ENCODE results near the gene GSTA1. TPM values are rescaled to one million over a fixed set of nuclear protein-coding genes. Genes with fewer than 3 reads are reported as not detected.
"Not testable (repeated sequence)": the region's sequence is repeated elsewhere in the genome, so short reads cannot be mapped to it uniquely, and the experiment has no call there.

The GSTA1 gene
- total RNA-seq, 4 donors from 2014 or later = 0.27 TPM; not detected in 3

- no peaks in the 10 kb centered on the region for H3K9me3 ChIP-seq
- TF ChIP-seq CTCF (IDR thresholded peaks at IDR 0.05 in 4 of 5, conservative IDR thresholded peaks at IDR 0.05 in 1 of 5) = no peak
- no peak for TF ChIP-seq POLR2A (IDR thresholded peaks at IDR 0.05)
- DNase-seq (no peak), ATAC-seq (no peak)
- H3K4me1 ChIP-seq = no peaks in the 10 kb centered on the region
- intact Hi-C loops (cut with DNase I; ENCODE audit: low total_unique reads) (loop anchor here (2.0 kb wide), 1 partner anchor 39 kb away; no protein-coding TSS in a partner anchor), in situ Hi-C loops (cut with MboI; ENCODE audit: low sequenced_read_pairs in 4 of 4) (loop anchor here in 2 of 4 donors (5.0 kb wide), 1 partner anchor 39 kb away; no protein-coding TSS in a partner anchor)
- H3K36me3 ChIP-seq = no peaks in the 10 kb centered on the region
- H3K27me3 ChIP-seq = no peaks in the 10 kb centered on the region
- H3K4me3 ChIP-seq = no peak overlapping the region
- no peak overlapping the region for H3K27ac ChIP-seq
These were observed 15.7 kb downstream of the GSTA1 start for GRCh38 chr6:52787917-52788316.

- in situ Hi-C loops (cut with MboI; ENCODE audit: low sequenced_read_pairs in 4 of 4) = loop anchor here in 2 of 4 donors (5.0 kb wide), 1 partner anchor 41 kb away; no protein-coding TSS in a partner anchor
- Histone ChIP-seq H3K4me1 (no peaks in the 10 kb centered on the region), H3K4me3 (no peak overlapping the region), H3K27me3 (no peaks in the 10 kb centered on the region), H3K36me3 (no peaks in the 10 kb centered on the region), H3K27ac (no peak overlapping the region), H3K9me3 (no peaks in the 10 kb centered on the region)
- no peak for TF ChIP-seq CTCF (IDR thresholded peaks at IDR 0.05 in 4 of 5, conservative IDR thresholded peaks at IDR 0.05 in 1 of 5)
- TF ChIP-seq POLR2A (IDR thresholded peaks at IDR 0.05) = no peak
- ATAC-seq (no peak), DNase-seq (no peak)
- intact Hi-C loops (cut with DNase I; ENCODE audit: low total_unique reads) = loop anchor here (2.0 kb wide), 1 partner anchor 40 kb away; no protein-coding TSS in a partner anchor
These were observed 17.2 kb downstream of the GSTA1 start for GRCh38 chr6:52786249-52786956.

GRCh38 chr6:52782696-52783274, 20.8 kb downstream of the GSTA1 start:
- in situ Hi-C loops (cut with MboI; ENCODE audit: low sequenced_read_pairs in 4 of 4); ATAC-seq: not testable (repeated sequence)

GRCh38 chr6:52782209-52782608, 21.4 kb downstream of the GSTA1 start:
- H3K27ac ChIP-seq; H3K4me3 ChIP-seq; H3K27me3 ChIP-seq; in situ Hi-C loops (cut with MboI; ENCODE audit: low sequenced_read_pairs in 4 of 4); intact Hi-C loops (cut with DNase I; ENCODE audit: low total_unique reads); DNase-seq; H3K9me3 ChIP-seq; H3K4me1 ChIP-seq; H3K36me3 ChIP-seq; ATAC-seq: not testable (repeated sequence)

More at GRCh38 chr6:52782696-52783274, 20.8 kb downstream of the GSTA1 start:
- intact Hi-C loops (cut with DNase I; ENCODE audit: low total_unique reads); H3K4me1 ChIP-seq; DNase-seq; H3K27me3 ChIP-seq; H3K36me3 ChIP-seq; H3K4me3 ChIP-seq; H3K9me3 ChIP-seq; H3K27ac ChIP-seq: not testable (repeated sequence)

GRCh38 chr6:52779237-52779636, 24.4 kb downstream of the GSTA1 start:
- ATAC-seq (no peak), DNase-seq (no peak)
- H3K36me3 ChIP-seq = no peaks in the 10 kb centered on the region
- no peaks in the 10 kb centered on the region for H3K9me3 ChIP-seq
- no peak overlapping the region for H3K27ac ChIP-seq
- no peaks in the 10 kb centered on the region for H3K4me1 ChIP-seq
- no peaks in the 10 kb centered on the region for H3K27me3 ChIP-seq
- H3K4me3 ChIP-seq = no peak overlapping the region
- TF ChIP-seq POLR2A (IDR thresholded peaks at IDR 0.05) = no peak
- no peak for TF ChIP-seq CTCF (IDR thresholded peaks at IDR 0.05 in 4 of 5, conservative IDR thresholded peaks at IDR 0.05 in 1 of 5)
- in situ Hi-C loops (cut with MboI; ENCODE audit: low sequenced_read_pairs in 4 of 4) (no loop called here), intact Hi-C loops (cut with DNase I; ENCODE audit: low total_unique reads) (no loop called here)

- ATAC-seq; intact Hi-C loops (cut with DNase I; ENCODE audit: low total_unique reads): not testable (repeated sequence)
These were observed 26.8 kb downstream of the GSTA1 start for GRCh38 chr6:52776711-52777351.

GRCh38 chr6:52769399-52769798, 34.2 kb downstream of the GSTA1 start:
- H3K4me3 ChIP-seq; H3K27ac ChIP-seq; DNase-seq; in situ Hi-C loops (cut with MboI; ENCODE audit: low sequenced_read_pairs in 4 of 4); intact Hi-C loops (cut with DNase I; ENCODE audit: low total_unique reads); H3K36me3 ChIP-seq; H3K4me1 ChIP-seq; ATAC-seq; H3K27me3 ChIP-seq; H3K9me3 ChIP-seq: not testable (repeated sequence)

More at GRCh38 chr6:52776711-52777351, 26.8 kb downstream of the GSTA1 start:
- H3K9me3 ChIP-seq; H3K27ac ChIP-seq; H3K4me3 ChIP-seq; in situ Hi-C loops (cut with MboI; ENCODE audit: low sequenced_read_pairs in 4 of 4); H3K36me3 ChIP-seq; H3K27me3 ChIP-seq; H3K4me1 ChIP-seq; DNase-seq: not testable (repeated sequence)

- H3K27me3 ChIP-seq; intact Hi-C loops (cut with DNase I; ENCODE audit: low total_unique reads); ATAC-seq; H3K4me1 ChIP-seq; H3K36me3 ChIP-seq; H3K9me3 ChIP-seq; H3K27ac ChIP-seq; DNase-seq; H3K4me3 ChIP-seq; in situ Hi-C loops (cut with MboI; ENCODE audit: low sequenced_read_pairs in 4 of 4): not testable (repeated sequence)
These were observed 36.0 kb downstream of the GSTA1 start for GRCh38 chr6:52767658-52768057.
